B cell (primary cell): ENCODE measurements around the gene EVPL.

Experiments used
- EZH2 ChIP-seq: IDR thresholded peaks from 2 replicates; pipeline ENCODE4 v1.6.1; 2012; ENCODE audit warnings: borderline replicate concordance, low read depth, mild to moderate bottlenecking, moderate library complexity, low read length; ENCODE audit not compliant: insufficient read depth, poor library complexity, severe bottlenecking
- TF ChIP-seq, protein P1 (sequence below): fragments of 200-600 bp; IDR thresholded peaks from one replicate; pipeline ENCODE4 v1.8.0; 2022; ENCODE audit warnings: antibody characterized with exemption, mild to moderate bottlenecking

DNA sequence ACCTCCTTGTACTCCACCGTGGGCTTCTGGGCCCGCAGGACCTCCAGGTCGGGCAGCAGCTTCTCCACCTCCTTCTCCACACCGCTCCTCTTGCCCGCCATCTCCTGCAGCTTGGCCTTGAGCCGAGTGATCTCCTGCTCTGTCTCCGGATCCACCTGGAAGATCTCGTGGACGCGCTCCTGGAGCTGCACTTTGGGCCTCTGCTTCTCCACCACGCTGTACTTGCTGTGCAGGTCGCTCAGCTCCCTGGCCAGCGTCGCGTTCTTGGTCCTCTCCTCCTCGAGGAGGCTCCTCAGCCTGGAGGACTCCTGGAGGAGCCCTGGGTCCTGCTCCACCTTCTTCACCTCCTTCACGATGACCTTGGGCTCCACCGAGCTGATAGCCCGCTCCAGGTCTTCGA, 17.7 kb downstream of the EVPL start:
- TF ChIP-seq EZH2: no peak
- TF ChIP-seq, protein P1, sequence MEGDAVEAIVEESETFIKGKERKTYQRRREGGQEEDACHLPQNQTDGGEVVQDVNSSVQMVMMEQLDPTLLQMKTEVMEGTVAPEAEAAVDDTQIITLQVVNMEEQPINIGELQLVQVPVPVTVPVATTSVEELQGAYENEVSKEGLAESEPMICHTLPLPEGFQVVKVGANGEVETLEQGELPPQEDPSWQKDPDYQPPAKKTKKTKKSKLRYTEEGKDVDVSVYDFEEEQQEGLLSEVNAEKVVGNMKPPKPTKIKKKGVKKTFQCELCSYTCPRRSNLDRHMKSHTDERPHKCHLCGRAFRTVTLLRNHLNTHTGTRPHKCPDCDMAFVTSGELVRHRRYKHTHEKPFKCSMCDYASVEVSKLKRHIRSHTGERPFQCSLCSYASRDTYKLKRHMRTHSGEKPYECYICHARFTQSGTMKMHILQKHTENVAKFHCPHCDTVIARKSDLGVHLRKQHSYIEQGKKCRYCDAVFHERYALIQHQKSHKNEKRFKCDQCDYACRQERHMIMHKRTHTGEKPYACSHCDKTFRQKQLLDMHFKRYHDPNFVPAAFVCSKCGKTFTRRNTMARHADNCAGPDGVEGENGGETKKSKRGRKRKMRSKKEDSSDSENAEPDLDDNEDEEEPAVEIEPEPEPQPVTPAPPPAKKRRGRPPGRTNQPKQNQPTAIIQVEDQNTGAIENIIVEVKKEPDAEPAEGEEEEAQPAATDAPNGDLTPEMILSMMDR: no peak
